GM18526 (cell line): ENCODE data around the gene ALPG.

ENCODE experiments used
- POLR2A ChIP-seq: IDR thresholded peaks from 3 replicates; pipeline ENCODE4 v1.6.1; 2011; ENCODE audit not compliant: insufficient read length; ENCODE audit errors: extremely low read depth

The ALPG gene

DNA sequence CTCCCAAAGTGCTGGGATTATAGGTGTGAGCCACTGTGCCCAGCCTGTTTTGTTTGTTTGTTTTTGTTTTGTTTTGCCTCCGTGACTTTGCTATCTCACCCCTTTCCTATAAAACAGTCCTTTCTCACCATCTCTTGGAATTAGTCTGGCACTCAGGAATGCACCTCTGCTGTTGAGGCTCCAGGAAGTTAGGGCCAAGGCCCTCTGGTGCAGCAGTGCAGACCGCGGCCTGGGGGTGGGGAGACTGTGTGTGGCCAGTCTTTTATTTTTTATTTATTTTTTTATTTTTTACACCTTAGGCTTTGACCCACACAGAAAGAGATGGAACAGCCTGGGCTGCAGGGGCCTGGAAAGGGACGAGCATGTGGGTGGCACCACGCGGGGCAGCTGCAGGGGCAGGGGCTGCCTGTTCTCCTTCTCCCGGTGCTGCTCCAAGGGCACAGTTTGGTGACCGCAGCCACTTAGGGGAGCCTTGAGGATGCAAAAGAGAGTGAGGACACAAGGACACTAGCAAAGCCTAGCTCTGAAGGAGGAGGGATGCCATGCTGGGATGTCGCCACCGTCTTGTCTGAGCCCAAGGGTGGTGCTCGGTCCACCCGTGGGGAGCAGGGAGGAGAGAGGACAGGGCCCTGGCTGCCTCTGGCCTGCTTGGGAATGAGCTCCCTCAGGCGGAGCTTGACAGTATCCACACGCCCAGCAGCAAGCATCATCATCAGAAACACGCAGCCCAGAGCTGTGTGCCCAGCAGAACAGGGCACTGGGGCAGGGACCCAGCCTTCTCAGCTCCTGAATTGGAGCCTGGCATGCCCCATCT, 29.9 kb downstream of the ALPG start:
- TF ChIP-seq POLR2A, result no peak

DNA sequence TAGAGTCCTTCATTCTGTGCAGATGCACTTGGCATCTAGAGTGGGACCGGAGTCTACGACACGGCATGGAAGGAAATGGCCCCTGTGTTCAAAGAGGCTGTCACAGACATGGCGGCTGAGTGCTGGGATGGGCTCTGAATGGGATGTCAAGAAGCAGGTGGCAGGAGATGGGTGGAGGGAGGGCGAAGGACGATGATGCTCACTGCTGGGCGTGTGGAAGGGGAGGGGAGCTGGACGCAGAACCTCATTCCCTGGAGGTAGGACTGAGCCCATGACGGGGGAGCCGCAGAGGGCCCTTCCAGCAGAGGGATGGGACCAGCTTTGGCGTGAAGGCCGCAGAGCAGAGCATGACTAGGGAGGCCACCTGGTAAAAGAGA, 30.5 kb downstream of the ALPG start:
- TF ChIP-seq POLR2A, result no peak

DNA sequence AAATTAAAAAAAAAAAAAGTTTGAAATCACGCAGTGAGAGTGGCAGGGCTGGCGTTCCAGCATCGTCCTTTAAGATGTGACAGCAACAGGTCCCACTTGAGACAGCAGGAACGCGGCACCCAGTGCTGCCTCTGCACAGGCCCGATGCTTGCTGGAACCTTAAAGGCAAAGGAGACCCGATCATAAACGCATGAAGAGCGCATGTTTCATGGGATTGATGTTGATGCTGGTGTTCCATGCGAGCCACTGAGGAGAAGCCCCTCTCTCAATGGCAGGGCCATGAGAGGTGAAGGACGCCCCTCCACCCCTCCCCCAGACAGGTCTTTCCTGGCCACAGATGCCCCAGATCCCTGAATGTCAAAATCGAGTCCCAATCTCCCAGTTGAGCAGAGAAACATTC, 31.4 kb downstream of the ALPG start:
- no peak for TF ChIP-seq POLR2A

DNA sequence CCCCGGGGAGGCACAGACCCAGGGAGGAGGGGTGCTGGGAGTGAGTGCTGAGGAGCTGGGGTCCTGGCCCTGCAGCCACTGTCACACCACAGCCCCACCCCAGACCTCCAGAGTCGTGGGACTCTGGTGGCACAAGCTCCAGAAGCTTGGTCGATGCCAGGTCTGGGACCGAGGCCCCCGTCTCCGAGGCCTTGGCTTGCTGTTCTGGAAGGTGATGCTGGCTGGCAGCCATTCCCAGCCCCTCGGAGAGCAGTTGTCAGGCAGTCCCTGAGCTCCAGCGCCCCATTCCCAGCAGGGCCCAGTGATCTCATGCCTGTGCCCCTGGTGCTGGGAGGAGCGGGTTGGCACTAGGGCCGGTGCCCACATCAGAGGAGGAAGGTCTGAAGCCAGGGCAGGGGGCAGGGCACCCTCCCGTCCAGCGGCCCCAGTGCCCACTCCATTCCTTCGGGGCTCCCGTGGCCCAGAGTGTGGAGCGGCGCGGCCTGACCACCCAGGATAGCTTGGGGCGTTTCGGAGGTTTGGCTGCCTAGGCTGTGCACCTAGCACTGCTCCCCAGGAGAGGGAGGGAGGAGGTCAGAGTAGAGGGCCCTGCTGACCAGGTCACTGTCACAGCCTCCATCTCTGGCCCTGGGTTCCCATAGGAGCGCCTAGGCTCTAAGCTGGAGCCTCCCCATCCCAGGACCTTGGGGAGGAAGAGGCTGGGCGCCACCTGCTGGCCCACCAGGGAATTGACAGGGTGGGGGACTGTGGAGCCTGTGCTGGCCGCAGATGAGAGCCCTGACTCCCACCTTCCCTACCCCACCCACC, 32.5 kb downstream of the ALPG start:
- no peak for TF ChIP-seq POLR2A

DNA sequence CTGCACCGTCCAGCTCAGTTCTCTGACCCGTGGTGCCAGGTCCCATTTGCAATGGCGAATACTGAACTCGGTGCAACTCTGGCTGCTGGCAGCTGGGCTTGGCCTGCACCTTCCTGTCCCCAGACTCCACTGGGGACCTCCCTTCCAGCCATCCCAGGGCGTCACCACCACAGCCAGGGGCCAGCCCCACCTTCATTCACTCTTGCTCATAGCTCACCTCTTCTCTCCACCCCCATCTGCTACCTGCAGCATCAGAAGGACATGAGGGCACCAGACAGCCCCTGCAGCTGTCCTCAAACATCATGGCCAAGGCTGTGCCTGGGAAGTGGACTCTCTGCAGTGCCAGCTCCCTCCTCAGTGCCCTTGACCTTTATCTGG, 33.1 kb downstream of the ALPG start:
- TF ChIP-seq POLR2A, result no peak

DNA sequence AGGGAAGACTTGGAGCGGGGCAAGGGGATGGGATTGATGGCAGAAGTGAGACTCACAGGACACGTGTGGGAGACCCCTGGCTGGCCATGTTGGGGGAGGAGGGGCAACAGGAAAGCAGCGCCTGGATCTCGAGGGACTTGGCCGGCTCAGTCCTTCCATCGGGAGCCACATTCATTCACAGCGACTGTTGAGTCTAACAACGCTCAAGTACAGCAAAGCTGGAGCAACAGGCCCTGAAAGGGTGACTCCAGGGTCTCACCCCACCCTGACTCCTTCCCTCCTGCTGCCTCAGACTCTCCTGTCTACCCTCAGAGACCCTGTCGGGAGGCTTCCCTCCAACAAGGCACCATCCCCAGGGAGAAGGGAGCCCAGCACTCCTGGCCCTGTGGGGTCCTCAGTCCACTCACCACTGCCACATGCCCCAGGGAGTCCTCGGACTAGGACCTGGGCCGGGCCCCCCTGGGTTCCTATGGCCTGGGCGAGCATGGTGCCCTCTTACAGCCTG, 34.6 kb downstream of the ALPG start:
- TF ChIP-seq POLR2A, result no peak

DNA sequence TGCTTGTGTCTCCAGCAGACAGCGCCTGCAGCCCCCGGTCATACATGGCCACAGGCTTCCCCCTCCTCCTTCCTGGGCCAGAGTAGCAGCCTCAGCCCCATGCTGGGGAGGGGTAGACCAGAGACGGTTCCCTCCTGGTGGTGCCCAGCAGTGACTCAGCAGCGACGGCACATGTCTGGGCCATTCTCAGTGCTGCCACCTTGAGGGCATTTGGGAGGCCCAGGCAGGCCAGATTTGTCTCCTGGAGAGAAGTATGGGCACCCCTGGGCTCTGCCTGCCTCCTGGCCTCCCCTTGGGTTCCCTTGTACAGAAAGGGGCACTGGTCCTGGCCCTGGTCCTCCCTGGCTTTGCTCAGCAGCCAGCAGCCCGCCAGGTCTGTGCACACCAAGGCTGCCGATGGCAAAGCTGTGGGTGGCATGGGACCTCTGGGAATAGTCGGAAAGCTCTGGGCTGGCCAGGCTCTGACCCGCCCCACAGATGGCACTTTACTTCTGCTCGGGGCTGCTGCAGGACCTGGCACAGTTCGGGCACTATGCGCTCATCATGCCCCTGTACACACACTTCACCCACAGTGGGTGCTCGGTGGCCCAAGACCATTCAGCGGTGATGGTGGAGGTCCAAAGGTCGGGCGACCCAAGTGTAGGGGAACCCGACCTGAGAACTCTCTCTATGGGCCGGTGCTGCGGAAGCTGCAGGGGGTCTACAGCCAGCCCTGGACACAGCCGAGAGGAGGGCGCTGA, 37.9 kb downstream of the ALPG start:
- no peak for TF ChIP-seq POLR2A

DNA sequence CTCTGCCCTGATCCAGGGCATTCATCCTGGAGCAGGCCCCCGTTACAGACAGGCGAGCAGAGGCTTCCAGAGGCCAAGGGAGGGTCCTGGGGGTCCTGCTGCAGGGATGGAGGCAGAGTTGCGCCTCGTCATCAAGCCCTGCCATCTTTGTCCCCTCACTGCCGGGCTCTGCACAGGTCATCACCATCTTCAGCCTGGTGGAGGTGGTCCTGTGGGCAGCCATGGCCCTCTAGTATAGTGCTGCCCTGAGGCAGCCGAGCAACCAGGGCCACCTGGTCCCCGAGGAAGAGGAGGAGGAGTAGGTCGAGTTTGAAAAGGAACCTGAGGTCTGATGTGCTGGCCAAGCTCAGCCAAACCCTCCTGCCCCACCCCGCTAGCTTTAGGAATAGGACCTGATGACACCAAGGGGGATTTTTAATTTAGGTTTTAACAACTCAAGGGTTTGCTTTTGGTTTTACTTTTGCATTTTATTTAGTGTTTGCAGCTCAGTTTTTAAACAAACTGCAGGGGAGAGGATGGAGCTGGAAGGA, 40.5 kb downstream of the ALPG start:
- no peak for TF ChIP-seq POLR2A

DNA sequence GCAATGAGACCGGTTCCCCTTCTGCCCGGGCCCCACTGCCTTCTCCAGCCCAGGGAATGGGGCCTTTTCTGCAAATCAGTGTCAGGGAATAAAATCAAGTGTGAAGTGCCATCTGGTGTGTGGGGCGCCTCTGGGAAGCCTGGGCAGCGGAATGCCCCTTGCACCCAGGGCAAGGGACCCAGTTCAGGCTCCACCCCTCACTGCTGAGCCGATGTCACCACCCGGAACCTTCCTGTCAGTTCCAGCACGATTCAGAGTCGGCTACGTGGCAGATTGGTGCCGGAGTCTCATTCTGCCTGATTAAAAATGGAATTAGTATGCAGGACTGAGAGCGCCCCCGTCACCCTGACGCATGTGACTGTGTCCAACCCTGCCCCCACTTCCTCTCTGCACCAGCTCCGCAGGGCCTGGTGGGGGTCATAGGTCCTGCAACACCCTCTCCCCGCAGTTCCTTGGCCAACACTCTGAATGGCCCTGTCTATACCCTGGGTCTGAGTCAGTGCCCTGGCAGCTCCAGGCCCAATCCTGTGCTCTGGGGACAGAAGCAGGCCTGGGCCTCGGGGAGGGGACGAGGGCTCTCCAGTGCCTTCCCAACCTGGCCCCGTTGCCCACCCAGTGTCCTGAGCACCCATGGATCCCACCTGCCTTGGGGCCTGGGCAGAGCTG, 41.1 kb downstream of the ALPG start:
- no peak for TF ChIP-seq POLR2A

DNA sequence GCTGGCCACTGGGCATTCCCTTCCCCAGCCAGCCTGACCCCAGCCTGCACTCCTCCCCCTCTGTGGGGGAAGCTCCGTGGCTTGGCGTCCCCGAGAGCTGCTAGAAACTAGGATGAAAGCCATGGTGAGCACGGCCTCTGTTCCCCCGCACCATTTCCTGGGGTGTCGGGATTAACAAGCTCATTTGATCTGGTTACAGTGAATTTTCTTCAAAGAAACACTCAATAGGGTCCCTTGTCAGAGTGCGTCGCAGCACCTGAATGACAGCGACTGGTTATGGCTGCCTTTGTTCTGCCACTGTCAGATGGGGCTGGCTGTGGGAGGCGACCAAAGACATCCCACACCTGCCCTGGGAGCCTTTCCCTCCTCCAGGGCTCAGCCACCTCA, 41.7 kb downstream of the ALPG start:
- TF ChIP-seq POLR2A, result no peak

DNA sequence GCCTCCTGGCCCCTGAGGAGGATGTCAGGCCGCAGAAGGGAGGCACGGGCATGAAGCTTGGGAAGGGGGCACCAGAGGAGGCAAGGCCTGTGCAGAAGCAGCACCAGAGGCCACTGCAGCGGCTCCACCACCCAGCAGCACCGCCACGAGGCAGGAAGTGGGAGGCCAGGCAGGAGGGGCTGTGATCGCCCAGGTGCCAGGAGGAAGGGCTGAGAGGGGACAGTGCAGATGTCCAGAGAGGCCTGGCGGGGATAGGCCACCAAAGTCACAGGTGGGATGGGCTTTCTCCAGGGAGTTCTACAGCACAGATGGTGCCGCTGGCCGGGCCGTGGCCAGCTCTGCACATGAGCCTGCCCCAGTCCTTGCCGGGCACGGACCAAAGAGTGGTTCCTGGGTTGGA, 43.3 kb downstream of the ALPG start:
- TF ChIP-seq POLR2A, result no peak

DNA sequence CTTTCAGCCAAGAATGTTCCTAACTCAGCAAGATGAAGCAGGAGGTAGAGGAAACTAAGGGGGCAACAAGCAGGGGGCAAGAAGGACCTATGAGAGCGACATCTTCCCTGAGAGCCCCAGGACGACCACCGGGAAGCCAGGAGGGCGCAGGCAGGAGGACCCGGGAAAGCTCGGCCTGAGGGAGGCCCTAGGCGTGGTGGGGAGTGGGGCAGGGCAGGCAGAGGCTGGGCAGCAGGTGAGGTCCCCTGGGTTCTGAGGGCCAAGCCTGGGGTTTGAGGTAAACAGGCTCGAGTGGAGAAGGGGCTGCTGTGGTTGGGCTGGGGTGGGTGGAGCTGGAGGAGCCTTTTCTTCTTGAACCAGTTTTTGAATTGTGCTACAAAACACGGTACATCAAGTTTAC, 48.0 kb downstream of the ALPG start:
- no peak for TF ChIP-seq POLR2A

DNA sequence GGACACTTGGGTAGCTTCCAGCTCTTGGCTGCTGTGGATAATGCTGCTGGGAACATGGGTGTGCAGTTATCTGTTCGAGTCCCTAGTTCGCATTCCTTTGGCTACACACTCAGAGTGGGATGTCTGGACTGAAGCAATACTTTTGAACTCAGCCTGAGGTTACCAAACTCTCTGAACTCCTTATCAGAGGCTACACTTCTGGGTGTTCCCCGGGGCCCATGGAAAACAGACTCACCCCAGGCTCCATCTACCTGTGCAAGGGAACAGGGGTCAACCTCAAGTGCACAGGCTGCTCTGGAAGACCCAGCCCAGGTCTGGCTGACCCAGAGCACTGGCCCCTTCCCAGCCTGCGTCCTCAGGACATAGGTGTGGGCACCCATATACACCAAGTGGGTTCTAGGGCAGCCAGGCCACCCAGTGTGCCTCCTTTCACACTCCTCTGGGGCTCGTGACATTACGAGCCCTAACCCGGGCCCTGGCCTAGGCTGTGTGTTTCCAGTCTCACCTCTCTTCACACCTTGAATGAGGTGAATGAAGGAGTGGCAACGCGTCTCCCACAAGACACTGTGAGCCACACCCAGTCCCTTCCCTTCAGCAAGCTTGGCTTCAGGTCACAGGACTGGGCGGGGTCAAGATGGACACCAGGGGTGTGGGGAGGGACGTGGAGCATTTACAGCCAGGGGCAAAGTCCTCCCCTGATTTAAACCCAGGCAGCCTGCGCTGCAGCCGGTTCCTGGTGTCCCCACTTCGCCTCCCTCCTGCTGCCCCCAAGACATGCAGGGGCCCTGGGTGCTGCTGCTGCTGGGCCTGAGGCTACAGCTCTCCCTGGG, 49.0 kb downstream of the ALPG start, which contains the start of gene ALPI:
ALPI (plus strand) TSS at position 728 of the 830 bp plus-strand sequence; CDS start at position 775, 47 bp downstream.
- TF ChIP-seq POLR2A, result no peak
